Vagina (tissue), 2 donors: ENCODE measurements around the gene MIA. TPM values are rescaled to one million over a fixed set of nuclear protein-coding genes. Genes with fewer than 3 reads are reported as not detected.
"Not testable (repeated sequence)": the region's sequence is repeated elsewhere in the genome, so short reads cannot be mapped to it uniquely, and the experiment has no call there.

Experiments
- DNase-seq, 2 donors: peaks; one replicate each; pipeline ENCODE4 v3.0.0-alpha.2; 2017; ENCODE audit errors: extremely low spot score in 2 of 2
- H3K27ac ChIP-seq: fragments of 200-600 bp; sonication (generic); one replicate; pipeline ENCODE4 v1.5.1; 2019
- H3K27me3 ChIP-seq: fragments of 200-600 bp; sonication (generic); one replicate; pipeline ENCODE4 v1.5.1; 2019
- H3K36me3 ChIP-seq, 2 donors: fragments of 200-600 bp; sonication (generic); one replicate each; pipeline ENCODE4 v1.5.1; 2017 to 2019
- H3K4me1 ChIP-seq: fragments of 200-600 bp; sonication (generic); one replicate; pipeline ENCODE4 v1.5.1; 2019
- H3K4me3 ChIP-seq, 2 donors: fragments of 200-600 bp; sonication (generic); 1 replicate in 1 of 2; 2 replicates in 1 of 2; pipeline ENCODE4 v1.5.1; 2016 to 2019
- H3K9me3 ChIP-seq: fragments of 200-600 bp; sonication (generic); one replicate; pipeline ENCODE4 v1.5.1; 2019
- POLR2A ChIP-seq, 2 donors: fragments of 450-650 bp; IDR thresholded peaks; one replicate each; pipeline ENCODE4 v1.6.1; 2017; ENCODE audit warnings: antibody characterized with exemption in 2 of 2, mild to moderate bottlenecking in 2 of 2, moderate library complexity in 2 of 2
- POLR2AphosphoS5 ChIP-seq, 2 donors: sonication (generic); formaldehyde crosslinking; IDR thresholded peaks; one replicate each; pipeline ENCODE4 v1.9.0; 2017; ENCODE audit warnings: antibody characterized with exemption in 2 of 2, mild to moderate bottlenecking in 2 of 2, low read depth in 1 of 2; ENCODE audit not compliant: insufficient read depth in 1 of 2
- intact Hi-C: fragments of 100-400 bp; cut with DNase I; formaldehyde crosslinking; loops from one replicate; pipeline ENCODE4 v1.15.1; 2023
- total RNA-seq: library from RNA; depleted of rRNA; stranded (reverse); fragments of >200 nt; gene quantifications from one replicate; pipeline ENCODE4 v1.2.3, GENCODE V29; 2016
- TF ChIP-seq, protein P1 (sequence below), 3 experiments: fragments of 450-650 bp in 2 of 3; fragments of 200-600 bp in 1 of 3; sonication (generic) in 1 of 3; IDR thresholded peaks; one replicate each; pipeline ENCODE4 v1.5.1; 2017 to 2019; ENCODE audit warnings: antibody characterized with exemption in 3 of 3, mild to moderate bottlenecking in 2 of 3, moderate library complexity in 2 of 3

MIA gene
- total RNA-seq, 1 donor from 2014 or later: 11.0 TPM

DNA sequence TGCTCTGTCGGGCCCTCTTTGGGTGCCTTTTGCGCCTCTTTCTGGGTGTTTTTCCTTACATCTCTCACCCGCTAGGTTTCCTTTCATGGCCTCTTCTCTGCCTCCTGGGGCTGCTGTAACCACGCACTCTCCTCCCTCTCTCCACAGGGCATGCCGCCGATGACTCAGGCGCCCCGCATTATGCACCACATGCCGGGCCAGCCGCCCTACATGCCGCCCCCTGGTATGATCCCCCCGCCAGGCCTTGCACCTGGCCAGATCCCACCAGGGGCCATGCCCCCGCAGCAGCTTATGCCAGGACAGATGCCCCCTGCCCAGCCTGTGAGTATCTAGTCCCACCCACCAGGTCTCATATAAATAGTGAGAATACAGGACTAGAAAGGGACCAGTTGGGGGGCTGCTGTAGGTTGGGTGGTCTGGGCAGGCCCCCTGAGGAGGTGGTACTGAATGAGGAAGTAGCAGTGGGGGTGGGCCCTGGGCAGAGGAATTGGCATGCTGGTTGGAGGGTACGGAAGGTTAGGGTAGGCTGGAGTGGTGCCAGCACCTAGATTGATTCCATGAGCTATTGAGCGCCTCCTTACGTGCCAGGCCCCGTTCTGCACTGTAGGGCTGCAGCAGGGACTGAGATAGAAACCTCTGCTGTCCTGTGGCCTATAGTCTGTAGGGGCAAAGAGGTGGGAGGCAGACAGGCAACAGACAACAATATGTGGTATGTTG is 12.4 kb upstream of the MIA start:
- Histone ChIP-seq H3K36me3 (peaks cover 0 to 90% of the 10 kb centered on the region in 2 donors), H3K27me3 (no peaks in the 10 kb centered on the region), H3K4me1 (no peaks in the 10 kb centered on the region), H3K27ac (no peak overlapping the region), H3K9me3 (no peaks in the 10 kb centered on the region), H3K4me3 (no peak overlapping the region)
- no peak for DNase-seq
- intact Hi-C loops: no loop called here
- no peak for TF ChIP-seq POLR2A (IDR thresholded peaks at IDR 0.05)
- TF ChIP-seq, protein P1, sequence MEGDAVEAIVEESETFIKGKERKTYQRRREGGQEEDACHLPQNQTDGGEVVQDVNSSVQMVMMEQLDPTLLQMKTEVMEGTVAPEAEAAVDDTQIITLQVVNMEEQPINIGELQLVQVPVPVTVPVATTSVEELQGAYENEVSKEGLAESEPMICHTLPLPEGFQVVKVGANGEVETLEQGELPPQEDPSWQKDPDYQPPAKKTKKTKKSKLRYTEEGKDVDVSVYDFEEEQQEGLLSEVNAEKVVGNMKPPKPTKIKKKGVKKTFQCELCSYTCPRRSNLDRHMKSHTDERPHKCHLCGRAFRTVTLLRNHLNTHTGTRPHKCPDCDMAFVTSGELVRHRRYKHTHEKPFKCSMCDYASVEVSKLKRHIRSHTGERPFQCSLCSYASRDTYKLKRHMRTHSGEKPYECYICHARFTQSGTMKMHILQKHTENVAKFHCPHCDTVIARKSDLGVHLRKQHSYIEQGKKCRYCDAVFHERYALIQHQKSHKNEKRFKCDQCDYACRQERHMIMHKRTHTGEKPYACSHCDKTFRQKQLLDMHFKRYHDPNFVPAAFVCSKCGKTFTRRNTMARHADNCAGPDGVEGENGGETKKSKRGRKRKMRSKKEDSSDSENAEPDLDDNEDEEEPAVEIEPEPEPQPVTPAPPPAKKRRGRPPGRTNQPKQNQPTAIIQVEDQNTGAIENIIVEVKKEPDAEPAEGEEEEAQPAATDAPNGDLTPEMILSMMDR (IDR thresholded peaks at IDR 0.05): no peak
- TF ChIP-seq POLR2AphosphoS5 (IDR thresholded peaks at IDR 0.05; ENCODE audit: insufficient read depth in 1 of 2, low read depth in 1 of 2): no peak

GRCh38 chr19:40763526-40763925 is 11.8 kb upstream of the MIA start:
- intact Hi-C loops: no loop called here
- H3K4me3 ChIP-seq: no peak overlapping the region
- TF ChIP-seq, protein P1 (IDR thresholded peaks at IDR 0.05): no peak
- TF ChIP-seq POLR2AphosphoS5 (IDR thresholded peaks at IDR 0.05; ENCODE audit: insufficient read depth in 1 of 2, low read depth in 1 of 2) (no peak), POLR2A (IDR thresholded peaks at IDR 0.05) (no peak)
- no peaks in the 10 kb centered on the region for H3K4me1 ChIP-seq
- no peaks in the 10 kb centered on the region for H3K9me3 ChIP-seq
- peaks cover 0 to 84% of the 10 kb centered on the region in 2 donors for H3K36me3 ChIP-seq
- H3K27me3 ChIP-seq: no peaks in the 10 kb centered on the region
- no peak overlapping the region for H3K27ac ChIP-seq
- DNase-seq: no peak

DNA sequence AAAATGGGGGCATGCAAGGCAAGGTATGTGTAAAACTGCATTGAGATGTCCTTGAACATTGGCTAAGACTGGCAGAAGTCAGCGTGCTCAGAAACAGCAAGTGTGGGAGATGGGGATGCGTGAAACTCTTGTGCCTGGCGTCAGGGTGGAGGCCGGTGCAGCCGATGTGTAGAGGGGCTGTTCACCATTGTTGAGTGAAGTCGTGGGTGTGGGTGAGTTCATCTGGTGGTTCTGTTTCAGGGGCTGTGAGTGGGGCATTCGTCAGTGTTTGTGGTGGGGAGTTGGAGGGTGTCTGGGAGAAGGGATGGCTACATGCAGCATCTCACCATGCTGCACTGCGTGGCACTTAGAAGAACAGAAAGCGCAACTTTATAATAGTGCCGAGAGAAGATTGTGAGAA is 11.4 kb upstream of the MIA start:
- TF ChIP-seq POLR2A (IDR thresholded peaks at IDR 0.05) (no peak), POLR2AphosphoS5 (IDR thresholded peaks at IDR 0.05; ENCODE audit: insufficient read depth in 1 of 2, low read depth in 1 of 2) (no peak)
- TF ChIP-seq, protein P1 (IDR thresholded peaks at IDR 0.05): no peak
- intact Hi-C loops: no loop called here
- Histone ChIP-seq H3K4me1 (no peaks in the 10 kb centered on the region), H3K36me3 (peaks cover 0 to 80% of the 10 kb centered on the region in 2 donors), H3K27me3 (no peaks in the 10 kb centered on the region), H3K9me3 (no peaks in the 10 kb centered on the region), H3K27ac (no peak overlapping the region), H3K4me3 (no peak overlapping the region)
- no peak for DNase-seq

- DNase-seq, H3K4me1 ChIP-seq, H3K27me3 ChIP-seq, H3K27ac ChIP-seq, intact Hi-C loops, H3K4me3 ChIP-seq, H3K9me3 ChIP-seq: not testable (repeated sequence)
- peaks cover 0 to 56% of the 10 kb centered on the region in 2 donors for H3K36me3 ChIP-seq
Measured at GRCh38 chr19:40766385-40766784, 8.9 kb upstream of the MIA start.

DNA sequence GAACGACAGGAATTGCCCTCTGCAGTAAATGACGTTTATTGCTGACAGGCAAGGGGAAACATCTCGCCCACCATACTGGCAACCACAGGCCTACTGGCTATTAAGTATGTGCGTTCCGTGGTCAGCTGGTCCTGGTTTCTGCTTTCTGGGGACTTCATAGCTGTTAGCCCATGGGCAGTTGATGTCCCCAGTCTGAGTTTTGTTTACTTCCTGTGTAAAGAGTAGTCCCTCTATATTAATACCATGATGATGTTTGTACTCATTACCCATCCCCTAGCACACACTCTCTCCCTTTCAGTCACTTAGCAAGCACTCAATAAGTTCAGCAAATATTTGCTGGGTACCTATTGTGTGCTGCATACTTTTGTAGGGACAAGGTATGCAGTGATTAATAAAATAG is 6.5 kb upstream of the MIA start:
- DNase-seq: no peak
- Histone ChIP-seq H3K27me3 (no peaks in the 10 kb centered on the region), H3K4me3 (no peak overlapping the region), H3K4me1 (no peaks in the 10 kb centered on the region), H3K27ac (no peak overlapping the region), H3K9me3 (no peaks in the 10 kb centered on the region), H3K36me3 (peaks cover 0 to 31% of the 10 kb centered on the region in 2 donors)
- TF ChIP-seq POLR2A (IDR thresholded peaks at IDR 0.05) (no peak), POLR2AphosphoS5 (IDR thresholded peaks at IDR 0.05; ENCODE audit: insufficient read depth in 1 of 2, low read depth in 1 of 2) (no peak)
- TF ChIP-seq, protein P1 (IDR thresholded peaks at IDR 0.05): no peak
- intact Hi-C loops: no loop called here

DNA sequence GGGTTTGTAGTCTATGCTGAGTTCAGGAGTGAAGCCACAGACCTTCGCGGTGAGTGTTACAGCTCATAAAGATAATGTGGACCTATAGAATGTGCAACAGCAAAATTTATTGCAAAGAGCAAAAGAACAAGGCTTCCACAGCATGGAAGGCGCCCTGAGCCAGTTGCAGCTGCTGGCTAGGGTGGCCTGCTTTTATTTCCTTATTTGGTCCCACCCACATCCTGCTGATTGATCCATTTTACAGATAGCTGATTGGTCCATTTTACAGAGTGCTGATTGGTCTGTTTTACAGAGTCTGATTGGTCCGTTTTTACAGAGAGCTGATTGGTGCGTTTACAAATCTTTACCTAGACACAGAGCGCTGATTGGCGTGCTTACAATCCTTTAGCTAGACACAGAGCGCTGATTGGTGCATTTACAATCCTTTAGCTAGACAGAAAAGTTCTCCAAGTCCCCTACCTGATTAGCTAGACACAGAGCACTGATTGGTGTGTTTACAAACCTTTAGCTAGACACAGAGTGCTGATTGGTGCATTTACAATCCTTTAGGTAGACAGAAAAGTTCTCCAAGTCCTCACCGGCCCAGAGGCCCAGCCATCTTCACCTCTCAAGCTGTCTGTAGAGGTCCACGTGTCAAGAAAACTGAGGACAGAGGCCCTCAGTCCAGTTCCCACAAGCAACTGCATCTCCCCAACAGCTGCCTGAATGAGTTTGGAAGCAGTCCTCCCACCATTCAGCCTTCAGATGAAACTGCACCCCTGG is 4.0 kb upstream of the MIA start:
- intact Hi-C loops, H3K4me1 ChIP-seq, H3K27me3 ChIP-seq, H3K4me3 ChIP-seq, H3K27ac ChIP-seq, H3K36me3 ChIP-seq, DNase-seq, H3K9me3 ChIP-seq: not testable (repeated sequence)
